GM21528 (cell line): ENCODE measurements around the gene MAP3K19.
A peak's percentile ranks its signal among the peaks of the same experiment; 100 is the strongest.

Experiments used
- ATAC-seq: cut with Tn5 transposase; IDR thresholded peaks from one replicate; pipeline ENCODE4 v1.9.1; 2021; ENCODE audit warnings: mild to moderate bottlenecking, moderate library complexity; ENCODE audit not compliant: unreplicated experiment, low FRiP score

The MAP3K19 gene

DNA sequence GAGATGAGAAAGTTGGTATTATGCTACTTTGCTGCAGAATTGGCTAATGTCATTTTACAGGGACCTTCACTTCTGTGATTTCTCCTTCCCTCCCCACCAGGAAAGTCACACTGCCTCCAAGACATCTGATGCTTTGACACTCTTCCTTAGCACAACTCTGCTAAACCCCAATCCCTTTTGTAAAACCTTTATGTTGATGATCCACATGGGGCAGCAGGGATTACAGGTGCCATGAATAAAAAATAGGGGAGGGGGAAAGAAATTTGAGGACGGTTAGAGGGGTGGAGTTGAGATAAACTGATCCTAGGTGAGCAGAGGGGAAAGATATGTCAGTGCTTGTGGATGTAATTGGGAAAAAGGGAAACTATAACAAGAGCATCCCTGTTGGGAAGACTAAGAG lies 102.3 kb downstream of the MAP3K19 start:
- ATAC-seq = no peak

DNA sequence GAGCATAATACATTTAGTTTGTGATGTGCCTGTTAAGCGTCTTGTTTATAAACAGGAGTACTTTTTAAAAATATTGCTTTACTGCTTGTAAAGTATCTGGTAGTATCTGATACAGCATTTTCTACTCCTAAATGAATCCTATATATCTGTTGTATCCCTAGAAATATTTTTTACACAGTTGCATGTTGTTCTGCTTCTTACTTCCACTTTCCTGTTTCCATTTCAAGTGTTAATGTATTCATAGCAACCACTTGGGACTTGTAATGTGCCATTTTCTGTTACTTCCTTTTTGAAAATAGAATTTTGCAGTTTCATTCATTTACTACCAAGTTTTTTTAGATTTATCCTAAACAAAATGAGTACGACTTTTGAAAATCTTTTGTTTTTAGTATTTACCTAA lies 103.7 kb downstream of the MAP3K19 start:
- no peak for ATAC-seq

DNA sequence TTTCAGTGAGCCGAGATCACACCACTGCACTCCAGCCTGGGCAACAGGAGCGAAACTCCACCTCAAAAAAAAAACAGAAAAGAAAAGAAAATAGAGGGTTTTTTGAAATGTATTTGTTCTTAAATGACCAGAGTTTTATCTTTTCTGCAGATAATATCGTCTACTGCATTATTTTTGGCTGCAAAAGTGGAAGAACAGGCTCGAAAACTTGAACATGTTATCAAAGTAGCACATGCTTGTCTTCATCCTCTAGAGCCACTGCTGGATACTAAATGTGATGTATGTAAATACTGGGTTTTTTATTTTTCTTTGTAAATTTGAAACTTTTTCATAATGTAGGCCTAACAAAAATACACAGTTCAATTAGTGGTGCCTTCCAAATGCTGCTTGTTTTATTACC lies 110.6 kb downstream of the MAP3K19 start:
- ATAC-seq = no peak

DNA sequence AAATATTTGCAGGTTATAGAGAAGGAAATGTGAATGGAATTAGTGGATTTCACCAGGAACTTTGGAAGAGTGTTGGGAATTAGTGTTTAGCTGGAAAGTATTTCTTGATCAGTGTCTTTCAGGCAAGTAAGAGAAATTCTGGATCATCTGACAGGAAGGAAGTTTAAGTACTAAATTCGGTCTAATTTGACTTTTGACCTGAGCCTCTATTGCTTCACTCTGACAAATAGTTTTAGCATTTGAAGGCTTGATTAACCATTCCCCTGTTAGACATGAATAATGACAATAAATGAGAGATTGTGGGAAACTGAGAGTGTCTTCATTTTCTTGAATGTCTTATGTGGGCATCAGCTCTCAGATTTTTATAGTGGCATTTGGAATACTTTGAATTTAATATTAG lies 112.6 kb downstream of the MAP3K19 start:
- ATAC-seq = no peak

DNA sequence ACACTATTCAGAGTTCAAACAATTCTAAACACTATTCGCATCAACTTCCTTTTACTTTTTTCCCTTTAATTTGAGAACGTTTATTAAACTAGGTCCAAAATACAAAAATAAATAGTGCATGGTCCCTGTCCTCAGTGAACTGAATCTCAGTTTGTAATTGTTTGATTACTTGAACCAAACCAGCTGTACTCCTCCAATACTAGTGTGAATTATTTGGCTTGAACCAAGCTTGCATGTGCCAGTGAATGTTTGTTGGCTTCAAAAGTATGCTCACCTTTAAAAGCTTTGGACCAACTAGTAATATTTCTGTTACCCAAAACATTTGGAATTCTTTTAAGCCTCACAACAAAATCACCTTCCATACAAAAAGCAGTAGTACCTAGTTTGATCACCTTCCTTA lies 113.1 kb downstream of the MAP3K19 start:
- ATAC-seq = no peak

DNA sequence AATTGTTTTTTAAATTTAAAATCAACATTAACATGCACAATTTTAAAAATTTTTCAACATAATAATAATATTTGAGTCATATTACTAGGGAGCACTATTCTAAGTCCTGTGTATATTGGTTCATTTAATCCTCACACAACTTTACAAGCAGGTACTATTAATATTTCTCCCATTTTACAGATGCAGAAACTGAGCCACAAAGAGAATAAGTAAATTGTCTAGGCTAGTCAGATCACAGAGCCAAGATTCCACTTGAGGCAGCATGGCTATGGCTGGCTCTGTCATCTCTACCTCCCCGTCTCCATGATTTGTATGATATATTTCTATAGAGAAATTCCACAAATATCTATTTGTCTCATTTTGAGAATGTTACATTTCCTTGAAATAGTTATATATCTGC lies 113.5 kb downstream of the MAP3K19 start:
- ATAC-seq = no peak

DNA sequence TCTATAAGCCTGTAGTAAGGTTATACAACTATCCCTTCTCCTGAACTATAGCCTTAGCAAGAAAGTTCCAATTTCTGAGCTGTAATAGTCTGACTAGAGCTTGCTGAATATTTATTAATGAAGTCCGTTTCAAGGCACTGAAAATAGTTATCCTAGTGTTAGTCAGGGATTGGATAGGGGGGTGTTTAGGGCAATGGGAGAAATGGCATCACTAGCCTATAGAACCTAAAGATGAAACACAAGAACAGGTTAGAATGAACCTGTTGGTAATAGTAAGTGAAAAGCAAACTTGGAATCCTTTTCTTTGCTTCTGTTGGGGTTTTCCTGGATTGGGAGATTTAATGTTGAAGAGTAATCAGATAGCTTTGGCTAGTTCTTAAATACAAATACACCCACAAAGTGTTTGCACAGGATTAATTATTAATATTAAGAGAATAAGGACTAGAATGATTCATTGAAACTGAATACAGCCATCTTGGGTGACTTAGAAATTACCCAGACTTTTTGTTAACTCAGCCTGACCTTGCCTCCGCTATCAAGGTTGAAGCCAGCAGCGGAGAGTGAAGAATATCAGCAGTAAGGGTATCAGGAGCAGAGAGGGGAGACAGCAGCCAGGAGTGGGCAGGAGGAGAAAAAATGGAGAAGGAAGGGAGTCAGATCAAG lies 114.3 kb downstream of the MAP3K19 start:
- ATAC-seq = no peak

DNA sequence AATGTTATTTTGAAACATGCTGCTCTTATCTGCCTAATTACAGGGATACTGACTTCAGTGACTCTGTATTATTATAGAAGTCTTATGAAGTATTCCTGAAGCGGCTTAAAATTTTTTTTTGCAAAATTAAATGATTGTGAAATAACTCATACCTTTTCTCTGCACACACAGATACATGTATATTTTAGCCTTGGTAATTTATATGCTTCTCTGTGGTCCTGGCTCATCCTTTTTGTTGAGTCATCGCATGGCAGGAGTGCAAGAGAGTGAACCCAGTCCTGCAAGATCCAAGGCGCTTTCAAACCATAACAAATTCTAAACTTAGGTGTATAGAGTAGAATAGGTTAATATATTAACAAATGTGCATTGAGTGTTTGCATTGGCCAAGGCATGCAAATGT lies 120.1 kb downstream of the MAP3K19 start:
- ATAC-seq = no peak

DNA sequence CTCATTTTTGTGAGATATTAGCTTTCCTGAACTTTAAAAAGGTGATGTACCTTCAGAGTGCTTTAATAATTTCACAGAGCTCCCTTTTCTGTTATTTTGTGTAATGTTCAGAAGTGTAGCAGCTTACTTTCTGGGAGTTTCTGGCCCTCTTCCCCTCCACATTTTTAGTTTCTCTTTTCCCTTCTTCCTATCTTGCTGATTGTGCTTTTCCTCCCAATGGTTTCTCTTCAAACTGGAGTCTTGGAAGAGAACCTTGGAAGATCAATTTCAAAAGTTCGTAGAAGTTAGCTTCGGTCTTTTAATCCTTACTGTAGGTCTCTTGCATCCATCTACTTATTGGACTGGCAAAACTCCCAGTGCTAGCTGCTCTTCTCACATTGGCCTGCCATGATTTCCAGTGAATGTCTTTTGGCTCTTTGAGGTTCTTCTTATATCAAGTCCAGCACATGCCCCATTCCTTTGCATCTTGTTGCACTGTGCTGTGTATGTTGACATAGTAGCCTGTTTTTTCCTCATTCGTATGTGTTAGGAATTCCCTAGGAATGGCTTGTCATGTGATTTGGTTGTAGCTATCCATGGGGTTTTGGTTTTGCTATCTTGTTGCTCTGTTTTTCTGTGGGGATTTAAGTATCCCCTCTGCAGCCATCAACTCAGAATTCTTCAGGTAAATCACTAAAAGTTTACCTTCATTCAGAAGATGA lies 120.9 kb downstream of the MAP3K19 start:
- ATAC-seq = no peak

DNA sequence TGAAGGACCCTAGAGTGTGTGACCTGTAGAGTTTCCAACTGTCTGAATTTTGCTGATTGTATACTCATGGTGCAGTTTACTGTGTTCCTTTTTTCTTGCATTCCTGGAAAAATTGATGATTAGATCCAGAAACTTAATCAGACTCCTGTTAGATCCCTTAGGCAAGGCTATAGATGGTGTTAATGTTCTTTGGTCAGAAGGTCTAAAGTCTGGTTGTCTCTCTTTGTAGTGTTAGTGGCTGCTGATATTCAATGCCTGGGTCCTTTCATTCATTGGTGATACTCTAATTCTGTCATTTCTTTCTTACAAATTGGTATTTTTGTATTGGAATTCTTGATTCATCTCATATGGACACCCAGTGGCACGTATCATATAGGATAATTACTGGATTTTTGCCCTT lies 122.3 kb downstream of the MAP3K19 start:
- ATAC-seq = no peak

DNA sequence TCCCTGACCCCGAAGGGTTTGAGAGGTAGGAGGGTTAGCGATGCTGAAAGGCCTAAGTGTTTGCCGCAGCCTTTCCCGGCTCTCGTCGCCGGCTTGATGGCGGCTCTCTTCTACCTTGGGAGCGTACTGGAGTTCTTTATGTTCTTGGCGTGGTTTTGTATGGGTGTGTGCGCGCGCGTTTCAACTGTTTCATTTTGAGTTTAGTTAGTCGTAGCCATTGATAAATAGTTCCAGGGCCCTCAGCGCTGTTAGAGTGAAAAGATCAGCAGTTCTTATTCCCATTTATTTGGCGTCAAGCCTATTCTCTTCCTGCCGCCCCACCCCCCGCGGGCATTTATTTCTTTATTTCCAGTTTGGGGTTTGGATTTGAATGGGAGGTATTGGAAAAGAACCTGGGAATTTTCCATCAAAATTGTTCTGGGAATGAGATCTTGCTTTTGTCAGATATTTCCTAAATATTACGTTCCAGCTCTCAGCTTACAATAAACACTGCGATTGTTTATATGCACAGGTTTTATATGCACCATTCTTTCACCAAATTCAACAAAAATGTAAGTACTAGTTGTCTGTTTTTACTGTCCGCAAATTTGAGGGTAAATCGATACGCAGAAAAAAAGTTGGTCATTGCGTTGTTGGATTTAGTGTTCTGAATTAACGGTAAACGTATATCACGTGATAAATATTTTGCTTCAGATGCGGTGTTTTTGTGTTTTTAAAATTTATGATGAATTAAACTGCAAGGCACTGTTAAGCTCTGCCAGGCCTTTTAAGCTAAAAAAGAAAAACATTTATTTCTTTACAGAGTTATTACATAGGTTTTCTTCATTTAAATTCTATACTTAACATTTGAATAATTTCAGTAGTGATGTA lies 127.7 kb downstream of the MAP3K19 start:
- peak; percentile 12 for ATAC-seq

DNA sequence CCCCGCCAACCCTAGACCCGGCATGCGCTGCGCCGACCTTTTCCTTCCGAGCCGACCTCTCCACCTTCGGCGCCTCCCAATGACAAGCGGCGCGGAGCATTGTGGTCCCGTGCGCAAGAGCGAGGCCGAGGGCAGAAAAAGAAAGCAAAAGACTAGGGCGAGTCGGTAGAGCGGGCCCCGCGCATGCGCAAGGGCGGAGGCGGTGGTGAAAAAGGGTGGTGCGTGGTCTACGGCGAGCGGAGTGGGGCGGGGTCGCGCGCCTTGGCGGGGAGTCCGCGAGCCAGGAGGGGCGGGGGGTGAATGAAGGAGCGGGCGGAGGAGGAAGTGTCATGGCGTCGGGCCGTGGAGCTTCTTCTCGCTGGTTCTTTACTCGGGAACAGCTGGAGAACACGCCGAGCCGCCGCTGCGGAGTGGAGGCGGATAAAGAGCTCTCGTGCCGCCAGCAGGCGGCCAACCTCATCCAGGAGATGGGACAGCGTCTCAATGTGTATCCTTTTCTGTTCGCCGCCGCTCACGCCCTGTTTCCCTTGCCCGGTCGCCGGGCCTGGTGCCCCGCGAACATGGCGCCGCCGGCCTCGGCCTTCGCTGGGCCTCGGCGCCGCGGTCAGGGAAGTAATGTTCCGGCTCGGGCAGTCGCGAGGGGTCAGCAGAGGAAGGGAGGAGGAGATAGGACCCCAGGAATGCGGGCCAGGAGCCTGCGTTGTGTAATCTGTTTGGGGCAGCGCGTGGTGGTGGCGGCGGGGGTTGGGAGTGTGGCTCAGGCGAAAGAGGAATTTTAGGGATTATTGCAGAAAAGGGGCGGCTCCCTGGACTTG lies 128.5 kb downstream of the MAP3K19 start, which contains the start of gene CCNT2:
CCNT2 (plus strand) TSS at position 297 of the 815 bp plus-strand sequence; CDS start at position 330, 33 bp downstream.
- peak; percentile 82 for ATAC-seq

DNA sequence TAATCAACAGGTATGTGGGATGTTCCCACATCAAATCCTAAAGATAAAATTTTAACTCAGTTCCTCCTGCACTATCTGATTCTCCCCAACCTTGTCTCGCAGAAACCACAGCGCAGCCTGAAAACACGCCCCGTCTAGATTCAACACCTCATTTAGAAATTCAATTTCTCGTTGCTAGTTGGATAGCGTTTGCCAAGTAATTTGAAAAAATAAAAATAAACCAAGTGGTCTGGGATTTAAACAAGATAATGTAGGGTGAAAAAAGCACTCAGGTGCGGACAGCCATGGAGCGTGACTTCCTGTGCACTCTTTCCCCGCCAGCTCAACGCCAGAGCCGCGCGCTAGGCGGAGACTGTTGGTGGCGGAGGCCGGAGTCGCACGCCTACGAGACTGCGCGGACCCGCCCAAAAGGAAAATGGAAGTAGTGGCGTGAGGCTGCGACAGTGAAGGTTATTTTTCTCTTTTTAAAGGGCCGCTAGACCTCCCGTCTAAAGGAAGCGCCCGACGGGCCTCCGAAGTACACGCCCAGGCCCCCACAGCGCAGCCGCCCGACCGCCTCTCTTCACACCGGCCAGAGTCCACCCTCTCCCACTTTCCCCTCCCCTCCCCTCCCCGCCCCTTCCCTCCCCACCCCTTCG lies 129.2 kb downstream of the MAP3K19 start:
- ATAC-seq = peak; percentile 84

DNA sequence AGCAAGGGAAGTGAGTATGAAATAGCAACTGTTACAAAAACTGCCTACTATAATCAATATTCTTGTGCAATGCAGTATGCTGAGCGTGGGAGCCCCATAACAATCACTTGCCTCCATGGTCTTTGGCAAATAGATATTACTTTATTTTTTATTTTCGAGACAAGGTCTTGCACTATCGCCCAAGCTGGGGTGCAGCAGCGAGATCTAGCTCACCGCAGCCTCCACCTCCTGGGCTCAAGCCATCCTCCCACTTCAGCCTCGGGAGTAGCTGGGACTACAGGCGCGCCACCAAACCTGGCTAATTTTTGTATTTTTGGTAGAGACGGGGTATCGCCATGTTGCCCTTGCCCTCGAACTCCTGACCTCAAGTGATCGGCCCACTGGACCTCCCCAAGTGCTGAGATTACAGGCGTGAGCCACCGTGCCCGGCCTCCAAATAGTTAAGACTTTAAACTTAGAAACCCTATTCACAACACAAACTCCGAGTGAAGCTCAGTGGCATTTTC lies 129.8 kb downstream of the MAP3K19 start:
- ATAC-seq = no peak
